Ectodermal cell (in vitro differentiated cells): ENCODE data around the gene C14orf180.
"Not testable (repeated sequence)": the region's sequence is repeated elsewhere in the genome, so short reads cannot be mapped to it uniquely, and the experiment has no call there.

ENCODE experiments used
- H3K27ac ChIP-seq: 2 replicates; pipeline ENCODE4 v1.7.0; 2013; ENCODE audit warnings: mild to moderate bottlenecking, low read depth, low read length; ENCODE audit not compliant: insufficient read depth, poor library complexity, severe bottlenecking
- H3K27me3 ChIP-seq: 2 replicates; pipeline ENCODE4 v1.7.0; 2013; ENCODE audit warnings: mild to moderate bottlenecking, low read length; ENCODE audit not compliant: insufficient read depth, control insufficient read depth, poor library complexity, severe bottlenecking
- H3K36me3 ChIP-seq: one replicate; pipeline ENCODE4 v1.7.0; 2013; ENCODE audit warnings: low read length; ENCODE audit not compliant: control insufficient read depth, insufficient read depth
- H3K4me1 ChIP-seq: one replicate; pipeline ENCODE4 v1.7.0; 2013; ENCODE audit warnings: low read length; ENCODE audit not compliant: control insufficient read depth, insufficient read depth
- H3K4me3 ChIP-seq: 2 replicates; pipeline ENCODE4 v1.7.0; 2013; ENCODE audit warnings: low read depth, low read length, control low read depth; ENCODE audit not compliant: insufficient read depth
- H3K9me3 ChIP-seq: 2 replicates; pipeline ENCODE4 v1.7.0; 2013; ENCODE audit warnings: mild to moderate bottlenecking, low read length, moderate library complexity; ENCODE audit not compliant: control insufficient read depth
- WGBS, 2 experiments: methylation state at CpG; one replicate each; pipeline ENCODE4 v1.1.7; 2013; ENCODE audit warnings: missing lambda C conversion rate in 2 of 2; 5-methylcytosine and 5-hydroxymethylcytosine counted together

Gene C14orf180

GRCh38 chr14:104614126-104614812 is 34.7 kb downstream of the C14orf180 start:
- WGBS, 2 experiments: 70 to 74% methylated on average over 4 of the region's 4 CpGs
- H3K4me1 ChIP-seq: no peaks in the 10 kb centered on the region
- peaks cover 7% of the 10 kb centered on the region for H3K27me3 ChIP-seq
- no peak overlapping the region for H3K27ac ChIP-seq
- no peaks in the 10 kb centered on the region for H3K9me3 ChIP-seq
- no peaks in the 10 kb centered on the region for H3K36me3 ChIP-seq
- no peak overlapping the region for H3K4me3 ChIP-seq

GRCh38 chr14:104624939-104625338 is 45.4 kb downstream of the C14orf180 start:
- Histone ChIP-seq H3K27me3 (no peaks in the 10 kb centered on the region), H3K4me1 (no peaks in the 10 kb centered on the region), H3K9me3 (no peaks in the 10 kb centered on the region), H3K27ac (no peak overlapping the region), H3K36me3 (no peaks in the 10 kb centered on the region), H3K4me3 (no peak overlapping the region)
- WGBS, 2 experiments: 61 to 63% methylated on average over 5 of the region's 5 CpGs

DNA sequence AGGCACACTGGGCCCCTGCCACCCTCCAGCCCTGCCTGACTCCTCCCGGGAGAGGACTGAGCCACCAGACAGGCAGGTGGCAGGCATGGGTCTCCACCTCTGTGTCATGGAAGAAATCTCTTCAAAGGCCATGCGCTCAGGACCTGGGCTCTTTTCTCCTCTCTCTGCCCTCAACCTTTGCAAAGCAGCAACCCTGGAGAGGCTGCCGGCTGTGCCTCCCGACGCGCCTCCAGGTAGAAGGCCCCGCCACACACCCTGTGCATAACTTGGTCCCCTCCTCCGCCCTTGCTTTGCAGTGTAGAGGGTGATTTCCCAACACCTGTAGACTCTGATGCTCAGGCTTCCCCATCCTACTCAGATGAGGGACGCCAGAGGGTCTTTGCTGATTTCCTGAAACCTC is 53.2 kb downstream of the C14orf180 start:
- no peaks in the 10 kb centered on the region for H3K9me3 ChIP-seq
- H3K27me3 ChIP-seq: no peaks in the 10 kb centered on the region
- H3K36me3 ChIP-seq: no peaks in the 10 kb centered on the region
- H3K27ac ChIP-seq: no peak overlapping the region
- no peaks in the 10 kb centered on the region for H3K4me1 ChIP-seq
- WGBS, 2 experiments: 90 to 91% methylated on average over 9 of the region's 9 CpGs
- no peak overlapping the region for H3K4me3 ChIP-seq

- no peaks in the 10 kb centered on the region for H3K27me3 ChIP-seq
- H3K9me3 ChIP-seq: no peaks in the 10 kb centered on the region
- no peak overlapping the region for H3K4me3 ChIP-seq
- no peaks in the 10 kb centered on the region for H3K4me1 ChIP-seq
- WGBS, 2 experiments: 93% methylated on average over 24 of the region's 24 CpGs
- no peak overlapping the region for H3K27ac ChIP-seq
- no peaks in the 10 kb centered on the region for H3K36me3 ChIP-seq
Measured at GRCh38 chr14:104633276-104634137, 53.9 kb downstream of the C14orf180 start.

GRCh38 chr14:104634138-104634760 is 54.7 kb downstream of the C14orf180 start:
- H3K9me3 ChIP-seq: no peaks in the 10 kb centered on the region
- no peak overlapping the region for H3K27ac ChIP-seq
- 93 to 95% methylated on average over 20 of the region's 20 CpGs for WGBS, 2 experiments
- no peaks in the 10 kb centered on the region for H3K4me1 ChIP-seq
- no peaks in the 10 kb centered on the region for H3K36me3 ChIP-seq
- H3K4me3 ChIP-seq: no peak overlapping the region
- H3K27me3 ChIP-seq: no peaks in the 10 kb centered on the region

GRCh38 chr14:104634886-104635570 is 55.5 kb downstream of the C14orf180 start:
- Histone ChIP-seq H3K4me1 (peaks cover under 1% of the 10 kb centered on the region), H3K27ac (no peak overlapping the region), H3K36me3 (no peaks in the 10 kb centered on the region), H3K27me3 (no peaks in the 10 kb centered on the region), H3K9me3 (no peaks in the 10 kb centered on the region), H3K4me3 (no peak overlapping the region)
- 90 to 91% methylated on average over 26 of the region's 26 CpGs for WGBS, 2 experiments

DNA sequence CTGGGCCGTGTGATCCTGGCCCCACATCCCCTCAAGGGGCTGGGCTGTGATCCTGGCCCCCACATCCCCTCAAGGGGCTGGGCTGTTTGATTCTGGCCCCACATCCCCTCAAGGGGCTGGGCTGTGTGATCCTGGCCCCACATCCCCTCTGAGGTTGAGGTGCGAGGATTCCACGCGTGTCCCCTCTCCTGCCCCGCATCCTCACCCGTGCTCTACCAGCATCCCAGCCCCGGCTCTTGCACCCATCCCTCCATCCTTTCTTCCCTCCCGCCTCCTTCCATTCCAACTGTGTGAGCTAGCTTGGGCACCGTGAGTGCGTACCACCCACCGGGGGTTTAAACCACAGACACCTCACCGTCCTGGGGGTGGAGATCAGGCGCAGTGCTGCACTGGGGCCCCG is 56.2 kb downstream of the C14orf180 start:
- Histone ChIP-seq H3K9me3 (no peaks in the 10 kb centered on the region), H3K36me3 (no peaks in the 10 kb centered on the region), H3K4me1 (peaks cover 2% of the 10 kb centered on the region), H3K27ac (no peak overlapping the region), H3K4me3 (no peak overlapping the region), H3K27me3 (no peaks in the 10 kb centered on the region)
- 90% methylated on average over 14 of the region's 14 CpGs for WGBS, 2 experiments

DNA sequence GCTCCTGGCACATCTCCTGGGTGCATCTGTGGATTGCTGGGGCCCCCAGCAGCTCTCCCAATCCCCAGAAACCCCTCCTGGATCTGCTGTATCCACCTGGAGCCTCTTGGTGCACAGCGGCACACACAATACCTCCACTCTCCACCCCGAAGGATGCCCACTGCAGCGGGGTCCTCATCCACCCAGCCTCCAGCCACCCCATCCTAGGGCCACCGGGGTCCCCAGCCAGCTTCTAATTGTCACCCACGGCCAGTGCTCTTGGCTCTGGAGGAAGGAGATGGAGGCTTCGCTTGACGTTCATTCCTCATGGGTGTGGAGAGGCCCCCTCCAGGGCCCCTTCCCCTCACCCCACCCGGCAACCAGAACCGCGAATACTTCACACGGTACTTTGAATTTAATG is 56.6 kb downstream of the C14orf180 start:
- Histone ChIP-seq H3K27me3 (no peaks in the 10 kb centered on the region), H3K9me3 (no peaks in the 10 kb centered on the region), H3K4me1 (peaks cover 2% of the 10 kb centered on the region), H3K36me3 (no peaks in the 10 kb centered on the region), H3K4me3 (no peak overlapping the region), H3K27ac (no peak overlapping the region)
- WGBS, 2 experiments: 89% methylated on average over 11 of the region's 11 CpGs

- not testable (repeated sequence) for H3K4me1 ChIP-seq, H3K4me3 ChIP-seq, H3K27me3 ChIP-seq, H3K9me3 ChIP-seq, H3K36me3 ChIP-seq, H3K27ac ChIP-seq
- 91 to 93% methylated on average over 39 of the region's 39 CpGs for WGBS, 2 experiments
Measured at GRCh38 chr14:104636846-104637545, 57.4 kb downstream of the C14orf180 start.
